H1 (cell line): Measurements from ENCODE around the gene CHN2. TPM values are rescaled to one million over a fixed set of nuclear protein-coding genes. Genes with fewer than 3 reads are reported as not detected.

Source experiments
- CTCF ChIA-PET: fragments of 300-600 bp; sonication (Branson Sonifier 250); formaldehyde crosslinking; loops from one replicate; lab custom pipeline; 2021; ENCODE audit not compliant: partially characterized antibody; lab: Charles Lee
- POLR2A ChIA-PET: fragments of 300-600 bp; sonication (Branson Sonifier 250); formaldehyde crosslinking; loops from one replicate; lab custom pipeline; 2021; ENCODE audit warnings: inconsistent platforms; ENCODE audit not compliant: partially characterized antibody; lab: Charles Lee
- DNase-seq, 2 experiments: peaks; one replicate each; pipeline versions ENCODE4 v3.0.0 to v3.0.0-alpha.2; 2010 to 2022; ENCODE audit warnings: low spot score in 2 of 2, low read depth in 1 of 2, mixed read lengths in 1 of 2
- FAIRE-seq: peaks from 2 replicates; lab custom pipeline; 2011; peaks lifted over from hg19 to GRCh38; lab: Jason Lieb, UNC
- H2AFZ ChIP-seq: 2 replicates; pipeline ENCODE4 v1.8.1; 2012; ENCODE audit warnings: low read length, inconsistent platforms
- H2AK5ac ChIP-seq: 2 replicates; pipeline ENCODE4 v1.6.1; 2013; ENCODE audit warnings: low read depth, low read length
- H2BK120ac ChIP-seq: replicated peaks from 2 replicates; pipeline ENCODE3; 2013; ENCODE audit warnings: low read depth, low read length, inconsistent platforms
- H2BK12ac ChIP-seq: 2 replicates; pipeline ENCODE4 v1.6.1; 2013; ENCODE audit warnings: low read depth, low read length
- H2BK15ac ChIP-seq: 2 replicates; pipeline ENCODE4 v1.6.1; 2013; ENCODE audit warnings: low read length
- H2BK20ac ChIP-seq: 2 replicates; pipeline ENCODE4 v1.6.1; 2013; ENCODE audit warnings: low read length
- H2BK5ac ChIP-seq: 2 replicates; pipeline ENCODE4 v1.6.1; 2013; ENCODE audit warnings: low read depth, low read length
- H3K14ac ChIP-seq: 2 replicates; pipeline ENCODE4 v1.6.1; 2013; ENCODE audit warnings: inconsistent platforms; ENCODE audit not compliant: insufficient read length
- H3K18ac ChIP-seq: 2 replicates; pipeline ENCODE4 v1.6.1; 2013; ENCODE audit warnings: low read length; ENCODE audit errors: extremely low read depth
- H3K23ac ChIP-seq: 2 replicates; pipeline ENCODE4 v1.6.1; 2013; ENCODE audit warnings: inconsistent platforms; ENCODE audit not compliant: insufficient read length
- H3K23me2 ChIP-seq: 2 replicates; pipeline ENCODE4 v1.6.1; 2013; ENCODE audit warnings: low read depth, low read length
- H3K27ac ChIP-seq: 2 replicates; pipeline ENCODE4 v1.6.1; 2011; ENCODE audit warnings: low read depth, low read length, inconsistent platforms
- H3K27me3 ChIP-seq, 4 experiments: replicated peaks in 1 of 4; 1 replicate in 1 of 4; 2 replicates in 3 of 4; pipeline versions ENCODE4 v1.6.1 to v1.8.1; 2011 to 2013; ENCODE audit warnings: low read length in 3 of 4, mild to moderate bottlenecking in 3 of 4, inconsistent platforms in 2 of 4, mixed read lengths in 2 of 4, moderate library complexity in 1 of 4; ENCODE audit not compliant: control insufficient read depth in 3 of 4, insufficient read depth in 3 of 4; ENCODE audit errors: extremely low read depth in 1 of 4
- H3K36me3 ChIP-seq, 4 experiments: 2 replicates each; pipeline versions ENCODE4 v1.6.1 to v1.8.1; 2011 to 2013; ENCODE audit warnings: mild to moderate bottlenecking in 4 of 4, low read length in 3 of 4, moderate library complexity in 2 of 4, control low read depth in 1 of 4, inconsistent platforms in 1 of 4; ENCODE audit not compliant: insufficient read depth in 4 of 4, control insufficient read depth in 2 of 4
- H3K4ac ChIP-seq: replicated peaks from 2 replicates; pipeline ENCODE3; 2013; ENCODE audit warnings: low read length, low read depth, mixed read lengths, inconsistent platforms; ENCODE audit not compliant: insufficient read length
- H3K4me1 ChIP-seq, 4 experiments: replicated peaks in 1 of 4; 1 replicate in 1 of 4; 2 replicates in 3 of 4; pipeline versions ENCODE4 v1.6.1 to v1.8.1; 2011 to 2013; ENCODE audit warnings: low read length in 3 of 4, inconsistent platforms in 2 of 4, mixed read lengths in 1 of 4; ENCODE audit not compliant: insufficient read depth in 4 of 4, control insufficient read depth in 3 of 4
- H3K4me2 ChIP-seq, 2 experiments: 2 replicates each; pipeline versions ENCODE4 v1.6.1 to v1.8.1; 2011 to 2013; ENCODE audit warnings: low read depth in 2 of 2, low read length in 2 of 2, control low read depth in 1 of 2, inconsistent platforms in 1 of 2, mild to moderate bottlenecking in 1 of 2; ENCODE audit not compliant: insufficient read depth in 1 of 2
- H3K4me3 ChIP-seq, 4 experiments: fragments of 200-600, 300-600 bp in 1 of 4; sonication (generic), shearing (Covaris generic), sonication (Bioruptor Twin) in 1 of 4; 2 replicates each; pipeline versions ENCODE4 v1.5.1 to v1.8.1; 2011 to 2016; ENCODE audit warnings: low read length in 4 of 4, low read depth in 3 of 4, control low read depth in 2 of 4, inconsistent platforms in 2 of 4, mild to moderate bottlenecking in 2 of 4, mixed read lengths in 1 of 4, moderate library complexity in 1 of 4; ENCODE audit not compliant: insufficient read depth in 2 of 4; ENCODE audit errors: extremely low read depth in 1 of 4
- H3K56ac ChIP-seq: replicated peaks from 2 replicates; pipeline ENCODE3; 2013; ENCODE audit warnings: low read depth, mild to moderate bottlenecking, mixed read lengths, low read length, inconsistent platforms; ENCODE audit not compliant: insufficient read length
- H3K79me1 ChIP-seq: 2 replicates; pipeline ENCODE4 v1.6.1; 2013; ENCODE audit warnings: low read depth, low read length, control low read depth
- H3K79me2 ChIP-seq, 2 experiments: 2 replicates each; pipeline versions ENCODE4 v1.6.1 to v1.8.1; 2012 to 2013; ENCODE audit warnings: low read length in 2 of 2, mild to moderate bottlenecking in 2 of 2, inconsistent platforms in 1 of 2; ENCODE audit not compliant: insufficient read depth in 2 of 2, control insufficient read depth in 1 of 2
- H3K9ac ChIP-seq, 4 experiments: replicated peaks in 1 of 4; 1 replicate in 1 of 4; 2 replicates in 3 of 4; pipeline versions ENCODE4 v1.6.1 to v1.8.1; 2011 to 2013; ENCODE audit warnings: low read depth in 3 of 4, low read length in 3 of 4, control low read depth in 2 of 4, mild to moderate bottlenecking in 2 of 4, moderate library complexity in 2 of 4, inconsistent platforms in 1 of 4; ENCODE audit errors: extremely low read depth in 1 of 4
- H3K9me3 ChIP-seq, 2 experiments: 2 replicates each; pipeline versions ENCODE4 v1.6.1 to v1.8.1; 2012 to 2013; ENCODE audit warnings: mild to moderate bottlenecking in 2 of 2, moderate library complexity in 2 of 2, control low read depth in 1 of 2, inconsistent platforms in 1 of 2, low read depth in 1 of 2, low read length in 1 of 2, mixed read lengths in 1 of 2; ENCODE audit not compliant: insufficient read depth in 2 of 2
- H4K20me1 ChIP-seq, 2 experiments: replicated peaks in 1 of 2; 2 replicates each; pipeline versions ENCODE3 to v1.8.1; 2011 to 2013; ENCODE audit warnings: inconsistent platforms in 2 of 2, low read length in 2 of 2, mild to moderate bottlenecking in 1 of 2; ENCODE audit not compliant: insufficient read depth in 2 of 2, control insufficient read depth in 1 of 2
- H4K5ac ChIP-seq: 2 replicates; pipeline ENCODE4 v1.6.1; 2013; ENCODE audit warnings: low read length, low read depth, mixed read lengths, inconsistent platforms; ENCODE audit not compliant: insufficient read length
- H4K8ac ChIP-seq: 2 replicates; pipeline ENCODE4 v1.8.0; 2013; ENCODE audit warnings: mild to moderate bottlenecking, moderate library complexity, low read length, inconsistent platforms; ENCODE audit not compliant: insufficient read depth; ENCODE audit errors: extremely low read depth
- H4K91ac ChIP-seq: replicated peaks from 2 replicates; pipeline ENCODE3; 2013; ENCODE audit warnings: low read length, mixed read lengths, inconsistent platforms; ENCODE audit not compliant: insufficient read length
- ASH2L ChIP-seq: fragments of 200-600, 300-600 bp; sonication (generic); IDR thresholded peaks from one replicate; pipeline ENCODE4 v1.7.1; 2017; ENCODE audit warnings: low read length
- CBX8 ChIP-seq: fragments of 300-800, 300-1000 bp; sonication (generic); IDR thresholded peaks from 2 replicates; pipeline ENCODE4 v1.7.1; 2016; ENCODE audit warnings: low read depth, low read length, borderline replicate concordance
- JUN ChIP-seq: IDR thresholded peaks from 2 replicates; pipeline ENCODE4 v1.6.1; 2011; ENCODE audit warnings: low read depth, mild to moderate bottlenecking, improper control_type of control experiment, low read length
- KDM4A ChIP-seq: IDR thresholded peaks from one replicate; pipeline ENCODE4 v1.7.1; 2012; ENCODE audit warnings: low read depth, mild to moderate bottlenecking, moderate library complexity, low read length, inconsistent platforms; ENCODE audit not compliant: severe bottlenecking
- MAX ChIP-seq: IDR thresholded peaks from 2 replicates; pipeline ENCODE4 v1.6.1; 2012; ENCODE audit warnings: inconsistent platforms
- RAD21 ChIP-seq, 2 experiments: IDR thresholded peaks in 1 of 2; conservative IDR thresholded peaks in 1 of 2; 2 replicates each; pipeline ENCODE4 v1.6.1; 2011; ENCODE audit warnings: low read depth in 2 of 2, low read length in 2 of 2, improper control_type of control experiment in 1 of 2, inconsistent platforms in 1 of 2, mild to moderate bottlenecking in 1 of 2, moderate library complexity in 1 of 2
- RFX5 ChIP-seq: IDR thresholded peaks from 2 replicates; pipeline ENCODE4 v1.6.1; 2011; ENCODE audit warnings: low read depth, low read length, improper control_type of control experiment, borderline replicate concordance
- RNF2 ChIP-seq: fragments of 200-900, 300-1000 bp; sonication (generic); IDR thresholded peaks from 2 replicates; pipeline ENCODE4 v1.7.1; 2016; ENCODE audit warnings: borderline replicate concordance, low read depth, mild to moderate bottlenecking, antibody characterized with exemption, low read length; ENCODE audit not compliant: poor library complexity, severe bottlenecking; ENCODE audit errors: missing control alignments
- SP2 ChIP-seq: IDR thresholded peaks from 2 replicates; pipeline ENCODE4 v1.6.1; 2012; ENCODE audit warnings: mild to moderate bottlenecking, low read length, inconsistent platforms
- TCF12 ChIP-seq: IDR thresholded peaks from 2 replicates; pipeline ENCODE4 v1.6.1; 2011; ENCODE audit warnings: low read depth, mild to moderate bottlenecking, low read length
- WGBS, 2 experiments: shearing (Covaris generic) in 1 of 2; methylation state at CpG; one replicate each; pipeline versions ENCODE4 v1.1.6 to v1.1.7; 2013 to 2015; ENCODE audit warnings: low lambda C conversion rate in 2 of 2, mixed read lengths in 2 of 2, inconsistent platforms in 1 of 2, low coverage in 1 of 2, missing lambda C conversion rate in 1 of 2; ENCODE audit not compliant: insufficient replicate concordance in 2 of 2, insufficient coverage in 1 of 2, insufficient read length in 1 of 2; ENCODE audit errors: extremely low coverage in 1 of 2, missing lambda C conversion rate in 1 of 2; 5-methylcytosine and 5-hydroxymethylcytosine counted together
- polyA plus RNA-seq, 7 experiments: library from polyadenylated mRNA; depleted of rRNA in 3 of 7; stranded (reverse) in 5 of 7; unstranded in 2 of 7; fragments of >200 nt in 5 of 7; fragments of 200-250 nt in 2 of 7; gene quantifications; 1 replicate in 5 of 7; 2 replicates in 1 of 7; 4 replicates in 1 of 7; pipeline versions ENCODE4 v1.2.1 to v1.2.3, GENCODE V29; 2011 to 2013; ENCODE audit warnings: missing spikeins in 2 of 7, mixed read lengths in 2 of 7
- total RNA-seq: library from RNA; stranded (reverse); fragmentation: NEBNext Ultra II Directional; extraction: Animal tissue kit (Norgen Biotek cat#: 25700); gene quantifications from 2 replicates; pipeline ENCODE4 v1.2.1, GENCODE V29; 2021
- TF ChIP-seq, protein P1 (sequence below), 3 experiments: IDR thresholded peaks; 1 replicate in 2 of 3; 2 replicates in 1 of 3; pipeline versions ENCODE4 v1.5.1 to v1.6.1; 2011; ENCODE audit warnings: low read length in 3 of 3, mild to moderate bottlenecking in 3 of 3, inconsistent platforms in 2 of 3, low read depth in 1 of 3, moderate library complexity in 1 of 3; ENCODE audit not compliant: insufficient read depth in 1 of 3; ENCODE audit errors: control extremely low read depth in 1 of 3

CHN2 gene
- total and polyA plus RNA-seq, 2 of the 8 experiments (the other 6 are each of a cell fraction or from before 2014, with no cell fraction given): 2.9 to 4.8 TPM

DNA sequence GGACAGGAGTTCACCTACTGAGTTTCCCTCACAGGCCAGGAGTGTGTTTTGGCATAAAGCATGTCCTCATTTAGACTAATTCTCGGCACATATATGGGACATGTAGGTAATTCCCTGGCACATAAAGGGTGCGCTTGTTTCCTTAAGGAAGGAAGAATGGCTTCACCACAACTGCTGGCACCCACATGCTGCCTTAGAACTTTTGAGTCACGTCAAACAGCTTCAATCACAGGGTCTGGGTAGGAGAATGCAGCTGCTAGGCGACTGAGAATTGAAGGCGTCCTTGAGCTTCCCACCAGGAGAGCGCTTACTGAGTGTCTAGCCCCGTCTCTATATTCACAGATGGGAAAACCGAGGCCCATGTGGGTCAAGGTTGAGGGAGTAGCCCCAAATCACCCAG lies 146.1 kb downstream of the CHN2 start:
- Histone ChIP-seq H3K27me3 (no peaks in the 10 kb centered on the region), H3K9me3 (no peaks in the 10 kb centered on the region), H4K91ac (no peak overlapping the region), H3K4me1 (peaks cover 0 to 2% (median 0%) of the 10 kb centered on the region in 4 experiments; a peak in 2 of 7 replicates), H3K79me1 (no peaks in the 10 kb centered on the region), H3K23me2 (peaks cover 2% of the 10 kb centered on the region; the same call in 1 of the 2 replicates), H3K23ac (no peak overlapping the region), H2AK5ac (no peak overlapping the region), H2BK5ac (no peak overlapping the region), H4K20me1 (no peaks in the 10 kb centered on the region), H3K4ac (no peak overlapping the region), H3K36me3 (no peaks in the 10 kb centered on the region), H2BK20ac (no peak overlapping the region), H3K9ac (no peak overlapping the region), H3K18ac (no peak overlapping the region), H2BK15ac (0 out of 2 replicates have a peak overlapping the region, but pooled peaks have one; percentile 5), H3K56ac (no peak overlapping the region), H3K4me2 (no peak overlapping the region), H2AFZ (no peak overlapping the region), H2BK12ac (no peak overlapping the region), H3K27ac (no peak overlapping the region), H4K8ac (no peak overlapping the region), H3K14ac (no peak overlapping the region), H3K79me2 (no peaks in the 10 kb centered on the region), H3K4me3 (no peak overlapping the region), H4K5ac (no peak overlapping the region), H2BK120ac (no peak overlapping the region)
- CTCF ChIA-PET: interaction anchor here (0.6 to 1.1 kb wide), 3 partner anchors 84 to 413 kb away, joined by 3 read pairs; no protein-coding TSS in a partner anchor
- POLR2A ChIA-PET: no interaction called here
- DNase-seq: no peak
- no peak for FAIRE-seq
- WGBS, 2 experiments: 85% methylated on average over 8 of the region's 8 CpGs; no CpG with 5 or more reads in 1 of the 2 experiments
- TF ChIP-seq RAD21 (IDR thresholded peaks at IDR 0.05 in 1 of 2, conservative IDR thresholded peaks at IDR 0.05 in 1 of 2; ENCODE audit: low read depth in 2 of 2, low read length in 2 of 2) (no peak), KDM4A (no peak), RNF2 (no peak), TCF12 (no peak), CBX8 (no peak), RFX5 (no peak), MAX (no peak), JUN (no peak), SP2 (no peak), ASH2L (no peak)
- TF ChIP-seq, protein P1, sequence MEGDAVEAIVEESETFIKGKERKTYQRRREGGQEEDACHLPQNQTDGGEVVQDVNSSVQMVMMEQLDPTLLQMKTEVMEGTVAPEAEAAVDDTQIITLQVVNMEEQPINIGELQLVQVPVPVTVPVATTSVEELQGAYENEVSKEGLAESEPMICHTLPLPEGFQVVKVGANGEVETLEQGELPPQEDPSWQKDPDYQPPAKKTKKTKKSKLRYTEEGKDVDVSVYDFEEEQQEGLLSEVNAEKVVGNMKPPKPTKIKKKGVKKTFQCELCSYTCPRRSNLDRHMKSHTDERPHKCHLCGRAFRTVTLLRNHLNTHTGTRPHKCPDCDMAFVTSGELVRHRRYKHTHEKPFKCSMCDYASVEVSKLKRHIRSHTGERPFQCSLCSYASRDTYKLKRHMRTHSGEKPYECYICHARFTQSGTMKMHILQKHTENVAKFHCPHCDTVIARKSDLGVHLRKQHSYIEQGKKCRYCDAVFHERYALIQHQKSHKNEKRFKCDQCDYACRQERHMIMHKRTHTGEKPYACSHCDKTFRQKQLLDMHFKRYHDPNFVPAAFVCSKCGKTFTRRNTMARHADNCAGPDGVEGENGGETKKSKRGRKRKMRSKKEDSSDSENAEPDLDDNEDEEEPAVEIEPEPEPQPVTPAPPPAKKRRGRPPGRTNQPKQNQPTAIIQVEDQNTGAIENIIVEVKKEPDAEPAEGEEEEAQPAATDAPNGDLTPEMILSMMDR (IDR thresholded peaks at IDR 0.05; ENCODE audit: control extremely low read depth in 1 of 3, insufficient read depth in 1 of 3, low read depth in 1 of 3, low read length in 3 of 3): no peak
